IMR-90 (cell line): ENCODE measurements around the gene CDKN2D. TPM values are rescaled to one million over a fixed set of nuclear protein-coding genes. Genes with fewer than 3 reads are reported as not detected.
A peak's percentile ranks its signal among the peaks of the same experiment; 100 is the strongest.

Experiments
- ATAC-seq: fragments of 200-7000 bp; cut with Tn5 transposase; 2 replicates; pipeline ENCODE4 v1.9.1; 2020; ENCODE audit warnings: low read depth, mild to moderate bottlenecking, moderate library complexity
- BruUV-seq: library from RNA; stranded (reverse); fragments of 400-500 nt; replicated peaks from 2 replicates; lab custom pipeline; 2021; lab: Mats Ljungman, UMichigan
- CTCF ChIA-PET: fragments of 300-600 bp; formaldehyde crosslinking; extraction: SDS; loops from one replicate; lab custom pipeline; 2021; ENCODE audit warnings: antibody characterized with exemption; lab: Yijun Ruan, JAX
- POLR2A ChIA-PET: fragments of 300-600 bp; sonication (Branson Sonifier 250); formaldehyde crosslinking; loops from one replicate; lab custom pipeline; 2022; ENCODE audit warnings: antibody characterized with exemption; ENCODE audit not compliant: unreplicated experiment; lab: Charles Lee
- DNase-seq: peaks from one replicate; pipeline ENCODE4 v3.0.0; 2013
- H2AFZ ChIP-seq: replicated peaks from 2 replicates; pipeline ENCODE3; 2013; ENCODE audit warnings: low read length, mild to moderate bottlenecking; ENCODE audit not compliant: poor library complexity
- H2AK5ac ChIP-seq: 2 replicates; pipeline ENCODE4 v1.6.1; 2013; ENCODE audit warnings: low read depth, low read length, inconsistent platforms
- H2AK9ac ChIP-seq: replicated peaks from 2 replicates; pipeline ENCODE3; 2013; ENCODE audit warnings: mild to moderate bottlenecking, low read depth, low read length, moderate library complexity; ENCODE audit not compliant: poor library complexity
- H2BK120ac ChIP-seq: 2 replicates; pipeline ENCODE4 v1.6.1; 2013; ENCODE audit warnings: low read depth, low read length, inconsistent platforms
- H2BK15ac ChIP-seq: 3 replicates; pipeline ENCODE4 v1.6.1; 2013; ENCODE audit warnings: low read depth, low read length, inconsistent platforms
- H2BK20ac ChIP-seq: 2 replicates; pipeline ENCODE4 v1.6.1; 2013; ENCODE audit warnings: low read depth, mild to moderate bottlenecking, inconsistent platforms, low read length, moderate library complexity
- H2BK5ac ChIP-seq: 2 replicates; pipeline ENCODE4 v1.6.1; 2013; ENCODE audit warnings: mild to moderate bottlenecking, low read depth, low read length, inconsistent platforms; ENCODE audit not compliant: poor library complexity, severe bottlenecking
- H3K14ac ChIP-seq: replicated peaks from 2 replicates; pipeline ENCODE4 v1.6.1; 2013; ENCODE audit warnings: low read depth, low read length, inconsistent platforms
- H3K18ac ChIP-seq: 2 replicates; pipeline ENCODE4 v1.6.1; 2013; ENCODE audit warnings: low read depth, low read length, control low read depth
- H3K23ac ChIP-seq: 2 replicates; pipeline ENCODE4 v1.6.1; 2013; ENCODE audit warnings: low read depth, low read length, inconsistent platforms
- H3K27ac ChIP-seq: 2 replicates; pipeline ENCODE4 v1.5.1; 2013; ENCODE audit warnings: mild to moderate bottlenecking, control low read depth, low read length; ENCODE audit not compliant: insufficient read depth
- H3K27me3 ChIP-seq: 2 replicates; pipeline ENCODE4 v1.6.1; 2013; ENCODE audit warnings: low read length; ENCODE audit not compliant: control insufficient read depth, insufficient read depth
- H3K36me3 ChIP-seq: 2 replicates; pipeline ENCODE4 v1.6.1; 2013; ENCODE audit warnings: low read length, mixed read lengths; ENCODE audit not compliant: control insufficient read depth, insufficient read depth
- H3K4ac ChIP-seq: 2 replicates; pipeline ENCODE4 v1.6.1; 2013; ENCODE audit warnings: low read depth, low read length, inconsistent platforms
- H3K4me1 ChIP-seq: 2 replicates; pipeline ENCODE4 v1.6.1; 2013; ENCODE audit warnings: low read length, mixed read lengths; ENCODE audit not compliant: control insufficient read depth, insufficient read depth
- H3K4me2 ChIP-seq: 2 replicates; pipeline ENCODE4 v1.6.1; 2013; ENCODE audit warnings: low read depth, mild to moderate bottlenecking, control low read depth, low read length, moderate library complexity
- H3K4me3 ChIP-seq: 2 replicates; pipeline ENCODE4 v1.5.1; 2013; ENCODE audit warnings: low read depth, mild to moderate bottlenecking, control low read depth, low read length, moderate library complexity; ENCODE audit not compliant: insufficient read depth
- H3K56ac ChIP-seq: 2 replicates; pipeline ENCODE4 v1.6.1; 2013; ENCODE audit warnings: low read length, inconsistent platforms; ENCODE audit not compliant: insufficient read depth; ENCODE audit errors: extremely low read depth
- H3K79me1 ChIP-seq, 2 experiments: 2 replicates each; pipeline ENCODE4 v1.6.1; 2013; ENCODE audit warnings: low read length in 2 of 2, inconsistent platforms in 1 of 2, low read depth in 1 of 2
- H3K9ac ChIP-seq: 2 replicates; pipeline ENCODE4 v1.6.1; 2013; ENCODE audit warnings: low read depth, low read length, control low read depth
- H3K9me1 ChIP-seq: 2 replicates; pipeline ENCODE4 v1.6.1; 2013; ENCODE audit warnings: low read length, inconsistent platforms; ENCODE audit not compliant: insufficient read depth
- H3K9me3 ChIP-seq: 2 replicates; pipeline ENCODE4 v1.6.1; 2013; ENCODE audit warnings: low read length; ENCODE audit not compliant: control insufficient read depth, insufficient read depth
- H4K20me1 ChIP-seq: 2 replicates; pipeline ENCODE4 v1.6.1; 2013; ENCODE audit warnings: low read length, inconsistent platforms; ENCODE audit not compliant: insufficient read depth
- H4K5ac ChIP-seq: 2 replicates; pipeline ENCODE4 v1.6.1; 2013; ENCODE audit warnings: mild to moderate bottlenecking, low read depth, low read length, control low read depth
- H4K8ac ChIP-seq, 2 experiments: 2 replicates each; pipeline ENCODE4 v1.6.1; 2013; ENCODE audit warnings: low read depth in 2 of 2, low read length in 2 of 2, control low read depth in 1 of 2, inconsistent platforms in 1 of 2
- H4K91ac ChIP-seq: 2 replicates; pipeline ENCODE4 v1.6.1; 2013; ENCODE audit warnings: low read depth, low read length, inconsistent platforms; ENCODE audit not compliant: insufficient read depth
- FOS ChIP-seq: fragments of 150-350 bp; IDR thresholded peaks from 2 replicates; pipeline ENCODE4 v1.6.1; 2016; ENCODE audit warnings: low read depth, low read length
- POLR2A ChIP-seq: IDR thresholded peaks from 2 replicates; pipeline ENCODE4 v1.6.1; 2012; ENCODE audit warnings: mild to moderate bottlenecking, low read depth, low read length
- WGBS, 2 experiments: methylation state at CpG; one replicate each; pipeline versions ENCODE4 v1.1.5 to v1.1.7; 2013; ENCODE audit warnings: missing lambda C conversion rate in 2 of 2; ENCODE audit not compliant: insufficient read length in 1 of 2; ENCODE audit errors: extremely low coverage in 2 of 2; 5-methylcytosine and 5-hydroxymethylcytosine counted together
- dilution Hi-C: fragments of 300-500 bp; cut with HindIII; formaldehyde crosslinking; loops from one replicate; pipeline ENCODE4 v1.14.3; 2018; ENCODE audit warnings: low sequenced_read_pairs; ENCODE audit not compliant: unreplicated experiment
- in situ Hi-C: fragments of 300-500 bp; cut with MboI; formaldehyde crosslinking; loops from 3 replicates; pipeline ENCODE4 v1.14.3; 2019; ENCODE audit warnings: low sequenced_read_pairs, inconsistent platforms, mixed read lengths
- intact Hi-C: fragments of 100-400 bp; cut with micrococcal nuclease; formaldehyde crosslinking; loops from 2 replicates; pipeline ENCODE4 v1.10.0; 2022
- polyA plus RNA-seq, 3 experiments: library from polyadenylated mRNA; depleted of rRNA; stranded (reverse); fragments of >200 nt; gene quantifications; 2 replicates each; pipeline ENCODE4 v1.2.3, GENCODE V29; 2012; ENCODE audit warnings: low replicate concordance in 1 of 3
- total RNA-seq: library from RNA; depleted of rRNA; stranded (reverse); fragments of >200 nt; gene quantifications from 2 replicates; pipeline ENCODE4 v1.2.3, GENCODE V29; 2012

The CDKN2D gene
- total and polyA plus RNA-seq, 2 of the 4 experiments (the other 2 are of a cell fraction): 3.6 to 8.5 TPM

GRCh38 chr19:10543420-10544241 is 25.1 kb downstream of the CDKN2D start, which contains the start of gene ATG4D:
Gene ATG4D, plus strand, starts transcription at chr19:10543904. Its CDS starts 187 bp downstream, at chr19:10544091.
- H3K79me1 ChIP-seq: peaks cover 17 to 37% of the 10 kb centered on the region in 2 experiments
- no peak within 1 kb of the TSS for H2BK20ac ChIP-seq
- peak within 1 kb of the TSS; percentile 36; the same call in 1 of the 2 replicates for H4K5ac ChIP-seq
- peak within 1 kb of the TSS; percentile 96 for H2AFZ ChIP-seq
- peak within 1 kb of the TSS; percentile 40; the same call in 1 of the 2 replicates for H3K18ac ChIP-seq
- H3K9ac ChIP-seq: peak within 1 kb of the TSS; percentile 79
- peak; percentile 47 for DNase-seq
- peak; percentile 97 for ATAC-seq
- H2AK9ac ChIP-seq: peak within 1 kb of the TSS; percentile 97
- peaks cover 13% of the 10 kb centered on the region; the same call in 1 of the 2 replicates for H3K9me1 ChIP-seq
- peak within 1 kb of the TSS; percentile 87 for H3K27ac ChIP-seq
- CTCF ChIA-PET: no interaction called here
- H2BK5ac ChIP-seq: peak within 1 kb of the TSS; percentile 77
- peaks cover 8% of the 10 kb centered on the region for H4K20me1 ChIP-seq
- POLR2A ChIA-PET: no interaction called here
- peak within 1 kb of the TSS; percentile 65 for H3K4ac ChIP-seq
- peak within 1 kb of the TSS; percentile 39; the same call in 1 of the 2 replicates for H3K56ac ChIP-seq
- H3K9me3 ChIP-seq: no peaks in the 10 kb centered on the region
- BruUV-seq: no TSS peak
- H3K4me2 ChIP-seq: peak within 1 kb of the TSS; percentile 96
- no peak within 1 kb of the TSS; the same call in 2 of the 3 replicates for H2BK15ac ChIP-seq
- no peak within 1 kb of the TSS; the same call in 1 of the 2 replicates for H4K91ac ChIP-seq
- H2AK5ac ChIP-seq: peak within 1 kb of the TSS; percentile 83
- 3% methylated on average over 32 of the region's 79 CpGs; no CpG with 5 or more reads in 1 of the 2 experiments for WGBS, 2 experiments
- dilution Hi-C loops (no loop called here), intact Hi-C loops (no loop called here), in situ Hi-C loops (no loop called here)
- H3K14ac ChIP-seq: peak within 1 kb of the TSS; percentile 66
- no peak for TF ChIP-seq FOS
- peak; percentile 83 for TF ChIP-seq POLR2A
- H3K4me3 ChIP-seq: peak within 1 kb of the TSS; percentile 97
- peaks cover 16% of the 10 kb centered on the region for H3K36me3 ChIP-seq
- peak within 1 kb of the TSS; percentile 51; the same call in 1 of the 2 replicates for H3K23ac ChIP-seq
- H3K4me1 ChIP-seq: peaks cover 5% of the 10 kb centered on the region; the same call in 1 of the 2 replicates
- peaks cover 3% of the 10 kb centered on the region for H3K27me3 ChIP-seq
- H2BK120ac ChIP-seq: no peak within 1 kb of the TSS
- peak within 1 kb of the TSS; percentile 79 to 83; a peak in 3 of 4 replicates for H4K8ac ChIP-seq
